HCT116 (cell line): Measurements from ENCODE around the gene SMARCAD1. TPM values are rescaled to one million over a fixed set of nuclear protein-coding genes. Genes with fewer than 3 reads are reported as not detected.

ENCODE experiments used
- ATAC-seq: fragments of 200-7000 bp; cut with Tn5 transposase; 2 replicates; pipeline ENCODE4 v1.9.1; 2020; ENCODE audit warnings: mild to moderate bottlenecking, moderate library complexity
- BruUV-seq: library from RNA; stranded (reverse); fragments of 400-500 nt; replicated peaks from 2 replicates; lab custom pipeline; 2021; lab: Mats Ljungman, UMichigan
- CTCF ChIA-PET: fragments of 300-600 bp; sonication (Branson Sonifier 250); formaldehyde crosslinking; loops from one replicate; lab custom pipeline; 2021; ENCODE audit warnings: antibody characterized with exemption; lab: Charles Lee
- POLR2A ChIA-PET: fragments of 300-600, 350-600 bp; sonication (Branson Sonifier 250); formaldehyde crosslinking; loops from one replicate; lab custom pipeline; 2021; ENCODE audit warnings: antibody characterized with exemption; lab: Charles Lee
- RAD21 ChIA-PET, 2 experiments: fragments of 300-600 bp; sonication (Branson Sonifier 250); formaldehyde crosslinking; loops; one replicate each; lab custom pipeline; 2023; ENCODE audit warnings: low total read pairs in 2 of 2; ENCODE audit not compliant: uncharacterized antibody in 2 of 2, unreplicated experiment in 2 of 2, low non-redundant PET in 1 of 2; lab: Charles Lee
- DNase-seq: peaks from one replicate; pipeline ENCODE4 v3.0.0-alpha.2; 2010; ENCODE audit warnings: low read depth, low spot score
- H2AFZ ChIP-seq: fragments of 200-600 bp; shearing (Covaris generic), sonication (generic); 2 replicates; pipeline ENCODE4 v1.6.1; 2017; ENCODE audit warnings: low read depth, mixed run types, mixed read lengths, antibody characterized with exemption, low read length; ENCODE audit not compliant: poor library complexity, severe bottlenecking
- H3K27ac ChIP-seq: 2 replicates; pipeline ENCODE4 v1.5.1; 2012; ENCODE audit warnings: low read depth, low read length
- H3K27me3 ChIP-seq: fragments of 200-600 bp; sonication (generic); 2 replicates; pipeline ENCODE4 v1.6.1; 2016; ENCODE audit warnings: mixed run types, low read length, mixed read lengths; ENCODE audit not compliant: insufficient read depth
- H3K36me3 ChIP-seq, 2 experiments: fragments of 200-500 bp in 1 of 2; fragments of 200-600 bp in 1 of 2; sonication (Bioruptor generic) in 1 of 2; sonication (generic) in 1 of 2; 2 replicates each; pipeline versions ENCODE4 v1.5.1 to v1.6.1; 2014 to 2016; ENCODE audit warnings: low read length in 2 of 2, inconsistent platforms in 1 of 2, mixed read lengths in 1 of 2, mixed run types in 1 of 2; ENCODE audit not compliant: insufficient read depth in 2 of 2, control insufficient read depth in 1 of 2
- H3K4me1 ChIP-seq, 2 experiments: fragments of 200-600 bp in 1 of 2; sonication (generic) in 1 of 2; 2 replicates each; pipeline versions ENCODE4 v1.5.1 to v1.6.1; 2012 to 2017; ENCODE audit warnings: low read length in 2 of 2, inconsistent platforms in 1 of 2, mild to moderate bottlenecking in 1 of 2, mixed read lengths in 1 of 2, mixed run types in 1 of 2, moderate library complexity in 1 of 2; ENCODE audit not compliant: insufficient read depth in 2 of 2, control insufficient read depth in 1 of 2
- H3K4me2 ChIP-seq: fragments of 200-600 bp; sonication (generic); 2 replicates; pipeline ENCODE4 v1.6.1; 2017; ENCODE audit warnings: mixed run types, low read length, mixed read lengths
- H3K4me3 ChIP-seq, 2 experiments: fragments of 200-600 bp in 1 of 2; sonication (generic) in 1 of 2; replicated peaks in 1 of 2; 2 replicates each; pipeline ENCODE4 v1.5.1; 2011 to 2016; ENCODE audit warnings: low read length in 2 of 2, control low read depth in 1 of 2, low read depth in 1 of 2, mild to moderate bottlenecking in 1 of 2, mixed read lengths in 1 of 2, mixed run types in 1 of 2
- H3K79me2 ChIP-seq: fragments of 200-600 bp; sonication (generic); 2 replicates; pipeline ENCODE4 v1.6.1; 2017; ENCODE audit warnings: mild to moderate bottlenecking, mixed run types, low read length, moderate library complexity, mixed read lengths; ENCODE audit not compliant: insufficient read depth
- H3K9ac ChIP-seq: fragments of 200-600 bp; sonication (generic); 2 replicates; pipeline ENCODE4 v1.6.1; 2016; ENCODE audit warnings: low read length, mixed read lengths
- H3K9me2 ChIP-seq: fragments of 200-600 bp; sonication (generic), shearing (Covaris generic); 2 replicates; pipeline ENCODE4 v1.6.1; 2017; ENCODE audit warnings: mixed run types, mild to moderate bottlenecking, moderate library complexity; ENCODE audit not compliant: insufficient read depth
- H3K9me3 ChIP-seq, 2 experiments: fragments of 200-500 bp in 1 of 2; fragments of 200-600 bp in 1 of 2; sonication (Bioruptor generic) in 1 of 2; sonication (generic) in 1 of 2; 2 replicates each; pipeline ENCODE4 v1.6.1; 2014 to 2017; ENCODE audit warnings: low read length in 2 of 2, mixed read lengths in 2 of 2, inconsistent platforms in 1 of 2, low read depth in 1 of 2, mild to moderate bottlenecking in 1 of 2, mixed run types in 1 of 2, moderate library complexity in 1 of 2; ENCODE audit not compliant: control insufficient read depth in 1 of 2, insufficient read depth in 1 of 2
- H4K20me1 ChIP-seq: fragments of 200-600 bp; sonication (generic), shearing (Covaris generic); 2 replicates; pipeline ENCODE4 v1.6.1; 2017; ENCODE audit warnings: mixed run types, mild to moderate bottlenecking, moderate library complexity; ENCODE audit not compliant: insufficient read depth
- ATF3 ChIP-seq: IDR thresholded peaks from 2 replicates; pipeline ENCODE4 v1.6.1; 2012
- CBX3 ChIP-seq: IDR thresholded peaks from 2 replicates; pipeline ENCODE4 v1.6.1; 2012; ENCODE audit warnings: low read depth
- CEBPB ChIP-seq: IDR thresholded peaks from 2 replicates; pipeline ENCODE4 v1.6.1; 2012; ENCODE audit warnings: low read depth
- EGR1 ChIP-seq: IDR thresholded peaks from 2 replicates; pipeline ENCODE4 v1.6.1; 2012; ENCODE audit warnings: low read depth
- ELF1 ChIP-seq: IDR thresholded peaks from 2 replicates; pipeline ENCODE4 v1.6.1; 2012; ENCODE audit warnings: low read depth, borderline replicate concordance
- EZH2phosphoT487 ChIP-seq: fragments of 200-600 bp; IDR thresholded peaks from 2 replicates; pipeline ENCODE4 v1.6.1; 2018; ENCODE audit warnings: antibody characterized with exemption, borderline replicate concordance
- JUND ChIP-seq: IDR thresholded peaks from 2 replicates; pipeline ENCODE4 v1.6.1; 2012
- MAX ChIP-seq: IDR thresholded peaks from 2 replicates; pipeline ENCODE4 v1.6.1; 2012
- POLR2A ChIP-seq: IDR thresholded peaks from 2 replicates; pipeline ENCODE4 v1.7.0; 2011; ENCODE audit warnings: borderline replicate concordance; ENCODE audit not compliant: insufficient read depth, insufficient read length; ENCODE audit errors: extremely low read depth
- RAD21 ChIP-seq: IDR thresholded peaks from 2 replicates; pipeline ENCODE4 v1.6.1; 2012; ENCODE audit warnings: low read depth, mild to moderate bottlenecking
- REST ChIP-seq: IDR thresholded peaks from 2 replicates; pipeline ENCODE4 v1.6.1; 2012; ENCODE audit warnings: low read depth
- SIN3A ChIP-seq: IDR thresholded peaks from 2 replicates; pipeline ENCODE4 v1.6.1; 2012; ENCODE audit warnings: low read depth
- SP1 ChIP-seq: IDR thresholded peaks from 2 replicates; pipeline ENCODE4 v1.6.1; 2012; ENCODE audit warnings: low read depth
- TCF7L2 ChIP-seq: IDR thresholded peaks from 2 replicates; pipeline ENCODE4 v1.7.0; 2011; ENCODE audit warnings: borderline replicate concordance, inconsistent platforms; ENCODE audit not compliant: insufficient read depth, insufficient read length; ENCODE audit errors: extremely low read depth
- YY1 ChIP-seq: IDR thresholded peaks from 2 replicates; pipeline ENCODE4 v1.6.1; 2011; ENCODE audit warnings: low read length, low read depth, moderate library complexity, mild to moderate bottlenecking; ENCODE audit not compliant: insufficient replicate concordance; ENCODE audit errors: extremely low read depth
- intact Hi-C: fragments of 100-400 bp; cut with micrococcal nuclease; formaldehyde crosslinking; loops from 2 replicates; pipeline ENCODE4 v1.10.0; 2022
- total RNA-seq: library from RNA; stranded (reverse); gene quantifications from one replicate; pipeline ENCODE4 v1.2.1, GENCODE V29; 2021; ENCODE audit not compliant: unreplicated experiment
- TF ChIP-seq, protein P1 (sequence below): IDR thresholded peaks from 2 replicates; pipeline ENCODE4 v1.6.1; 2011; ENCODE audit warnings: mild to moderate bottlenecking, low read length, moderate library complexity; ENCODE audit not compliant: insufficient replicate concordance; ENCODE audit errors: extremely low read depth

Gene SMARCAD1
- total RNA-seq, 1 experiment from 2014 or later: 33.6 TPM

GRCh38 chr4:94325835-94326234 lies 118.2 kb downstream of the SMARCAD1 start (continued):
- TF ChIP-seq TCF7L2 (no peak), SP1 (no peak), CEBPB (no peak), YY1 (no peak), ELF1 (no peak), ATF3 (no peak), REST (no peak), MAX (no peak), CBX3 (no peak), POLR2A (no peak)

DNA sequence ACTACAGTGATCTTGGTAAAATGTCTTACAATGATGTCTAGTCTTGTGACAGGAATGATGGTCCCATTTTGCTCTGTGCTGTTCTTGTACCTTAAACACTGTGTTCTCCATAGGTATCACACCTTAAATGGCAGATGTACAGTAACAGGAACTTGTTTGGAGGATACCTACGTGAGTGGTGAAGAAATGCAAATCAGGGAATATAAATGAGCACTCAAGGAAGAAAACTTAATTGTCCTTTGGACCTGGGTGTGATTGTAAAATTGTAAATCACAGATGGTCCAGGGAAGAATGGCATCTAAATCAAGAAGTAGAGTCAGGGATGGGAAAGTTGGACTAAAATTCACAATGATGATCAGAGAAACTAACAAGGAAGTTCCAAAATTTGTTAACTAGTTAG lies 122.3 kb downstream of the SMARCAD1 start:
- ChIA-PET POLR2A (no interaction called here), CTCF (no interaction called here), RAD21 (no interaction called here)
- Histone ChIP-seq H3K79me2 (no peaks in the 10 kb centered on the region), H3K27me3 (no peaks in the 10 kb centered on the region), H3K36me3 (no peaks in the 10 kb centered on the region), H3K4me2 (no peak overlapping the region), H3K27ac (no peak overlapping the region), H3K4me1 (no peaks in the 10 kb centered on the region), H3K9me3 (peaks cover 6 to 10% of the 10 kb centered on the region in 2 experiments; a peak in 2 of 4 replicates), H2AFZ (no peak overlapping the region), H3K9ac (no peak overlapping the region), H3K4me3 (no peak overlapping the region), H4K20me1 (no peaks in the 10 kb centered on the region), H3K9me2 (no peaks in the 10 kb centered on the region)
- TF ChIP-seq JUND (no peak), SP1 (no peak), EGR1 (no peak), SIN3A (no peak), CEBPB (no peak), EZH2phosphoT487 (no peak), YY1 (no peak), POLR2A (no peak), MAX (no peak), RAD21 (no peak)
- TF ChIP-seq, protein P1, sequence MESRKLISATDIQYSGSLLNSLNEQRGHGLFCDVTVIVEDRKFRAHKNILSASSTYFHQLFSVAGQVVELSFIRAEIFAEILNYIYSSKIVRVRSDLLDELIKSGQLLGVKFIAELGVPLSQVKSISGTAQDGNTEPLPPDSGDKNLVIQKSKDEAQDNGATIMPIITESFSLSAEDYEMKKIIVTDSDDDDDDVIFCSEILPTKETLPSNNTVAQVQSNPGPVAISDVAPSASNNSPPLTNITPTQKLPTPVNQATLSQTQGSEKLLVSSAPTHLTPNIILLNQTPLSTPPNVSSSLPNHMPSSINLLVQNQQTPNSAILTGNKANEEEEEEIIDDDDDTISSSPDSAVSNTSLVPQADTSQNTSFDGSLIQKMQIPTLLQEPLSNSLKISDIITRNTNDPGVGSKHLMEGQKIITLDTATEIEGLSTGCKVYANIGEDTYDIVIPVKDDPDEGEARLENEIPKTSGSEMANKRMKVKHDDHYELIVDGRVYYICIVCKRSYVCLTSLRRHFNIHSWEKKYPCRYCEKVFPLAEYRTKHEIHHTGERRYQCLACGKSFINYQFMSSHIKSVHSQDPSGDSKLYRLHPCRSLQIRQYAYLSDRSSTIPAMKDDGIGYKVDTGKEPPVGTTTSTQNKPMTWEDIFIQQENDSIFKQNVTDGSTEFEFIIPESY: no peak
- no peak for DNase-seq
- no TSS peak for BruUV-seq
- intact Hi-C loops: no loop called here
- ATAC-seq: no peak
